GM19025 (cell line): Measurements from ENCODE around the gene AR.

Source experiments
- ATAC-seq: cut with Tn5 transposase; IDR thresholded peaks from one replicate; pipeline ENCODE4 v1.9.1; 2021; ENCODE audit warnings: mild to moderate bottlenecking, low read depth, moderate library complexity; ENCODE audit not compliant: unreplicated experiment

AR gene

DNA sequence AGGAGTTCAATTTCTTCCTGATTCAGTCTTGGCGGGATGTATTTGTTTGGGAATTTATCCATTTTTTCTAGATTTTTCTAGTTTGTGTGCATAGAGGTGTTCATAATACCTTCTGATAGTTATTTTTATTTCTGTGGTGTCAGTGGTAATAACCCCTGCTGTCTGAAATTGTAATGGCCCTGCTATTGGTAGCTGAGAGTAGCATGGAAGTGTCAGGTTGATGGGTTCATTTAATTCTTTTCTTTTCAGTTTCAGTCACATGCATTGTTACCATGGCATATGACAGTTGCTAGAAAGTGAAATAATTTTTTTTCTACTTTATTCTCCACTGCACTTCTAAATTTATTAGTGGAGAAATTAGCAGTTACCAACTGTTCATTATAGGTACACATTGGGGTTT is 20.7 kb downstream of the AR start:
- ATAC-seq = no peak

DNA sequence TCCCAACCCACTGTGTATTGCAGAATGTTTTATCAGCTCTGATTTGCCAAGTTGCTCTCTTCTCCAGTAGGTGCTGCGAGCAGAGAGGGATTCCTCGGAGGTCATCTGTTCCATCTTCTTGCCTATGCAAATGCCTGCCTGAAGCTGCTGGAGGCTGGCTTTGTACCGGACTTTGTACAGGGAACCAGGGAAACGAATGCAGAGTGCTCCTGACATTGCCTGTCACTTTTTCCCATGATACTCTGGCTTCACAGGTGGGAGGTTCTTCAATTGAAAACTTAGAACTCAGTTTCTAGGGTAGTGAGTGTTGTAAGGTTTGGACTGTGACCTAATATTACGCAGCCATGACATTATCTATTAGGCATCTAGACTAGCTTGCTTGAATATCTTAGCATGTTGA is 24.9 kb downstream of the AR start:
- no peak for ATAC-seq

DNA sequence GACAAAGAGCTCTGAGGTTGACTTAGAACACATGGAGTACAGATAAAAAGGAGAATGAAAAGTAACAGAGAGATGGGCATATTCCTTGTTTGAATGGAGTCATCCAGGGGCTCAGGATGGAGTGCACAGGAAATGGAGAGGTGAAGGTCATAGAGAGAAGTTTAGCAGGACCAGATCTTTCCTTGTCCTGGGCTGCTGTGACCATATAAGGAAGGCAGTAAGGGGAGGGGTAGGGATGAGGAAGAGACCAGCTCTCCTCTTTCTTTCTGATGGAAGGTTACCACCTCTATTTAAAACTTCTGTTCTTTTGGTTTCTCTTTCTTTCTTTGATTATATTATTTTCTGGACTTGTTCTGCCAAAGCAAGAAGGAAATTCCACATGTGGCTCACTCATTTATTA is 27.0 kb downstream of the AR start:
- ATAC-seq = no peak

- ATAC-seq = no peak
Observed at GRCh38 chrX:67574696-67575095, 30.9 kb downstream of the AR start.

DNA sequence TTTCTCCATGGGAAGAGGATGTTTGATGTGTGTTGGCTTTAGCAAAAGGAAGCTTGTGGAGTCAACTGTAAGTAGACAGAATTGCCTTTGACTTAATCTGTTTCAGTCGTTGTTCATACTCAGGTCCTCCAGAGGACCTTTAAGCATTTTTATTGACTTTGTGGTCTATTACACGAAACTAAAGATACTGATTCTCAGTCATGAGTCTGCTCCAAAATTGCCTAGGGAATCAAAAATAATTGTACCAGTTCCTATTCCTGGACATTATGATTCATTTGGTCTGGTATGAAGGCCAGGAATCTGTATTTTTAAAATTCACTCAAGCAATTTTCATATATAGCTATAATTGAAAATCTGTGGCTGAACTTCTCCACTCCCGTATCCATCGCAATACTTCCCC is 38.6 kb downstream of the AR start:
- no peak for ATAC-seq

DNA sequence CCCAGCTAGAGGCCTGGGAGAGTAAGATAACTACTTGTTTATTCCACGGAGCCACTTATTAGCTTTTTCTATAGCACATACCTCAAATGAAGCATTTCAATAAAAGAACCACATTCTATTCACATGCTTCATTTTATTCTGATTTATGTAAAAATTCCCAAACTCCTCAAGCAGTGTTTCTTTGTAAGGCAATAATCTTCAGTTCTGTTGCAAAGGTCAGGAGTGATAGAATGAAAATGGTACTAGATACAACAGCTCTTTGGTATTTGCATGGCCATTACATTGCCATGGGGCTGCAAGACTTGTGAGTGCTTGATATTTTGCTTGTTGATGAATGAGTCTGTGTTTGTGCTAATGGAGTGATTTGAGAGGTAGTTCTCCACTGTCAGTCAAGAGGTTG is 39.4 kb downstream of the AR start:
- ATAC-seq = no peak

DNA sequence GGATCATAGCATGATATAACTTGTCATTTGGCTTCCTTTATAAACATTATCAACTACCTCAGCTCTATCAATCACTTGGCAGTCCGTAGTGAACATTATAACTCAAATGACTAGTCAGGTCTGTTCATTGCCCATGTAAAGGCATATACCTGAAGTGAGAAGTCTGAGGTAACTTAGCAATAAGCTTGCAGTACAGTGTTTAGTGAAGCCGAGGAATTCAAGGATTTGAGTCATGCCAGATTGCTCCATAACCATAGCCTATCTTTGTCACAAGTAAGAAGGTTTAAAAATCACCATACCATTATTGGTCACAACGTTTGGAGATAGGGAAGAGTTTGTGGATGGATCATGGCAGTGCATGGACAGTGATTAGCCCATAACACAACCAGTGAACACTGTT is 41.6 kb downstream of the AR start:
- no peak for ATAC-seq

- ATAC-seq = no peak
Observed at GRCh38 chrX:67587946-67588624, 44.3 kb downstream of the AR start.

DNA sequence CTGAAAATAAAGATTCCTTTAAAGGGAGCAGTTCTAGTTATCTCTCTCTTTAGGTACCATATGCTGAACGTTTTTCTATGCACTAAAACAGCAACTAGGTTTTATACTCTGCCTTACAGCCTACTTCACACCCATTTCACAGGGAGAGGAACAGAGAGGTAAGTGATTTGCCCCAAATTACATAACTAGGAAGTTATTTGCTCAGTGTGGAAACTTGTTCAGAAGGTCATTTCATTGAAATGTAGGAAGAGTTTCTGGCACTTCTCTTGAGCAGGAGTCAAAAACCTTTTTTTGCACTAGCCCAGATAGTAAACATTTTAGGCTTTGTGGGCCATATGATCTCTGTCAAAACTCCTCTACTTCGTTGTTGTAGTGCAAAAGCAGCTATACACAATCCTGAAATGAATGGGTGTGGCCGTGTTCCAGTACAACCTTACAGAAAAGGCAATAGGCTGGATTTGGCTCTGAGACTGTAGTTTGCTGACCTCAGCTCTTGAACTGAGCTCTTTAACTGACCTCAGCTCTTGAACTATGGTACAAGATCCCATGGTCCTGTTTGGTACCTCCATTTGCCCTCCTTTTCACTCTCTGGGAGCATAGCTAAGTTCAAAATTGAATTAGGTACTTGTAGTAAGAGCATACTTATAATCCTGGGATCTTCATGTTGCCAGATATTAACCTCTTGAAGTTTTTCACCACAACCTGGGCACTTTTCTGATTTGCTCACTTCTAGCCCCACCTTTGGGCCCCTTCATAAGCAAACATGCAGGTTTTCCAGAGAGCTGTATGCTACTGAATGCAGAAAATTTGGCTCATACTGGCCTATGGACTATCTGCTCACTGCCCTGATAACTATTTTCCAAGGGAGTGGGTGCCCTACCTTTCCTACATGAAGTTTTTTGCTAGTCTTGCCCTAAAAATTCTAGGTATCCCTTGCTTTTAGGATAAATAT is 53.3 kb downstream of the AR start:
- ATAC-seq = no peak

- ATAC-seq = no peak
Observed at GRCh38 chrX:67599532-67599931, 55.7 kb downstream of the AR start.

DNA sequence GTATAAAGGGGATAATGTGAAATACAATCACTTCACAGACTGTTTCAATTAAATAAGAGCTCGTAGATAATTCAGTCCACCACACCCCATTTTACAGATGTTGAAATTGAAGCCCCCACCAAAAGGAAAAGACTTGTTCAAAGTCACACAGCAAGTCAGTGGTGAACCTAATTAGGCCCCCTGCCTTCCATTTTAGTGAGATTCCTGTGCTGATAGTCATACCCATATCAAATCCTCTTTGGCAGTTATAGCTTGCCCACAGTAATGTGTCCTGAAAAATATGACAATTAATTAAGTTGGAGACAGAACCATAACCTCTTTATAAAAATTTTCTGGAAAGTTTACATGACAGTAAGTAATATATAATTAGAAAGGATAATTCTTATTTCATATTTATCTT is 58.0 kb downstream of the AR start:
- no peak for ATAC-seq

- ATAC-seq = no peak
Observed at GRCh38 chrX:67604979-67605703, 61.3 kb downstream of the AR start.

GRCh38 chrX:67607466-67607865 is 63.6 kb downstream of the AR start:
- ATAC-seq = no peak

GRCh38 chrX:67610282-67610681 is 66.5 kb downstream of the AR start:
- ATAC-seq = no peak

GRCh38 chrX:67612231-67612630 is 68.4 kb downstream of the AR start:
- ATAC-seq = no peak

DNA sequence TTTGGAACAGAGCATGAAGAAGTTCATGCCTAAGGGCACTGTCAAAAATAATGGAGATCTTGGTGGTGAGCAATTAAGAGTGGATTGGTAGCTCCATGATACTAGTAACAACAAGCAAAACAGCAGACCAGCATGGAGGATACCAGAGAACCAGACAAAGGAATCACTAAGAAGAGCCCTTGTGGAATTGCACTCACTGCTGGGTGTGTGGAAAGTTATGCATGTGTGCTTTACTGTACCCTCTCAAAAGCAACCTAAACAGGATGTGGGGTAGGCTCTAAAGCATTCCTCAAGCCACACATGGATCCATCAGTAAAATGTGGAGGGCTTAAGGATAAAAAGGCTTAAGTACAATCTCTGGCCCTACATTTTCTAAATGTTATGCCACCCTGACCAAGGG is 69.5 kb downstream of the AR start:
- no peak for ATAC-seq

- ATAC-seq = no peak
Observed at GRCh38 chrX:67613996-67614395, 70.2 kb downstream of the AR start.

DNA sequence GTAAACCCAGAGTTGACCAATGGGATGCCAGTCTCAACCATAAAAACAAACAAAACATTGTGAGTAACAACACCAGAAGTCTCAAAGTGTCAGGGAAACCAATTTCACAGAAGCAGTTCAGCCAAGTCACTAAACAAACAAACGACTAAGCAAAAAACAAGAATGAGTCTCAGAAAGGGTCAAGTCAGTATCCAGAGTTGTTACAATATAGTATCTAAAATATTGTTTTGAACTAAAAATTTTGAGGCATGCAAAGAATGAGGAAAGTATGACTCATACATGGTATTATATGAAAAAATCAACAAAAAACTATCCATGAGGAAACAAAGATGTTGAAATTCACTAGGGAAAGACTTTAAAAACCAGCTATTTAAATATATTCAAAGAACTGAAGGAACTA is 70.6 kb downstream of the AR start:
- ATAC-seq = no peak

DNA sequence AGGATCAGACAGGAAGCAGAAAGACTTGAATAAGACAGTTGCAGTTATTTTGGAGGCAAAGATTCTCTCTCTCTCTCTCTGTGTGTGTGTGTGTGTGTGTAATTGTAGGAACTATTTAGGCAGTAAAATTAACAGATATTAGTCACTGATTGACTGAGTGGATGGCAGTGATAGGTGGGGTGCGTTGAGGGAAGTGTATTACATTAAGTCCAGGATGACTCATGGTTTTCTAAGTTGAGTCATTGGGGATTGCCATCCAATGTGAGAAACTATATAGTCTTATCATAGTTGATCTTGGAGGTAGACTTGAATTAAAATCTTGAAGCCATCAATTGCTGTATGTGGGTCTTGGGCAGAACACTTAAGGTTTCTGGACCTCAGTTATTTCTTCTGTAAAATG is 75.4 kb downstream of the AR start:
- no peak for ATAC-seq

GRCh38 chrX:67622053-67622585 is 78.3 kb downstream of the AR start:
- no peak for ATAC-seq

DNA sequence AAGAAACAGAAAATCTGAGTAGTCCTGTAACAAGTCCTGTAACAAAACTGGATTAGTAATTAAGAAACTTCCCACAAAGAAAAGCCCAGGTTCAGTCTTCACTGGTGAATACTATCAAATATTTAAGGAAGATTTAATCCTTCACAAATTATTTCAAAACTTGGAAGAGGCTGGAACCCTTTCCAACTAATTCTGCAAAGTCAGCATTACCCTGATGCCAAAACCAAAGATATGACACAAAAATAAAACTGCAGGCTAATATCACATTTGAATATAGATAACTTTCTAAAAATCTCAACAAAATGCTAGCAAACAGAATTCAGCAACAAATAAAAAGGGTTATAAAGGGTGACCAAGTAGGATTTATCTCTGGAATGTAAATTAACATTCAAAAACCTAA is 80.5 kb downstream of the AR start:
- no peak for ATAC-seq
